Keratinocyte (primary cell): ENCODE results near the gene USP10. TPM values are rescaled to one million over a fixed set of nuclear protein-coding genes. Genes with fewer than 3 reads are reported as not detected.

ENCODE experiments used
- DNase-seq: peaks from one replicate; pipeline ENCODE4 v3.0.0-alpha.2; 2011; ENCODE audit warnings: low read depth, missing footprints, low spot score
- FAIRE-seq: peaks from 2 replicates; lab custom pipeline; 2011; peaks lifted over from hg19 to GRCh38; lab: Jason Lieb, UNC
- H2AFZ ChIP-seq: 2 replicates; pipeline ENCODE4 v1.6.0; 2012; ENCODE audit warnings: low read length, control low read depth, inconsistent platforms; ENCODE audit not compliant: control insufficient read depth
- H3K27ac ChIP-seq: 2 replicates; pipeline ENCODE4 v1.5.1; 2011; ENCODE audit warnings: low read length; ENCODE audit not compliant: control insufficient read depth, insufficient read depth
- H3K27me3 ChIP-seq: 3 replicates; pipeline ENCODE4 v1.6.0; 2011; ENCODE audit warnings: low read length; ENCODE audit not compliant: control insufficient read depth, insufficient read depth; ENCODE audit errors: extremely low read depth
- H3K36me3 ChIP-seq, 2 experiments: 2 replicates in 1 of 2; 3 replicates in 1 of 2; pipeline ENCODE4 v1.5.1; 2011; ENCODE audit warnings: low read length in 2 of 2, mild to moderate bottlenecking in 1 of 2; ENCODE audit not compliant: control insufficient read depth in 2 of 2, insufficient read depth in 2 of 2; ENCODE audit errors: extremely low read depth in 1 of 2
- H3K4me1 ChIP-seq: 3 replicates; pipeline ENCODE4 v1.5.1; 2011; ENCODE audit warnings: low read length; ENCODE audit not compliant: control insufficient read depth, insufficient read depth; ENCODE audit errors: extremely low read depth
- H3K4me2 ChIP-seq: 3 replicates; pipeline ENCODE4 v1.6.0; 2011; ENCODE audit warnings: low read depth, low read length; ENCODE audit not compliant: control insufficient read depth, insufficient read depth; ENCODE audit errors: extremely low read depth
- H3K4me3 ChIP-seq, 3 experiments: fragments of 200-600 bp in 1 of 3; sonication (generic) in 1 of 3; 2 replicates in 2 of 3; 3 replicates in 1 of 3; pipeline ENCODE4 v1.5.1; 2011 to 2016; ENCODE audit warnings: low read length in 3 of 3, mild to moderate bottlenecking in 3 of 3, control low read depth in 2 of 3, inconsistent platforms in 1 of 3, low read depth in 1 of 3, mixed read lengths in 1 of 3, mixed run types in 1 of 3, moderate library complexity in 1 of 3; ENCODE audit not compliant: control insufficient read depth in 2 of 3, insufficient read depth in 2 of 3; ENCODE audit errors: extremely low read depth in 1 of 3
- H3K79me2 ChIP-seq: 2 replicates; pipeline ENCODE4 v1.6.0; 2012; ENCODE audit warnings: low read length; ENCODE audit not compliant: control insufficient read depth, insufficient read depth
- H3K9ac ChIP-seq: 3 replicates; pipeline ENCODE4 v1.6.0; 2011; ENCODE audit warnings: low read length; ENCODE audit not compliant: control insufficient read depth, insufficient read depth; ENCODE audit errors: extremely low read depth
- H3K9me1 ChIP-seq: 3 replicates; pipeline ENCODE4 v1.6.0; 2011; ENCODE audit warnings: low read length; ENCODE audit not compliant: control insufficient read depth, insufficient read depth; ENCODE audit errors: extremely low read depth
- H3K9me3 ChIP-seq: 2 replicates; pipeline ENCODE4 v1.5.1; 2012; ENCODE audit warnings: low read depth, low read length; ENCODE audit not compliant: control insufficient read depth
- H4K20me1 ChIP-seq: 3 replicates; pipeline ENCODE4 v1.6.0; 2011; ENCODE audit warnings: low read length; ENCODE audit not compliant: control insufficient read depth, insufficient read depth; ENCODE audit errors: extremely low read depth
- EZH2 ChIP-seq: IDR thresholded peaks from one replicate; pipeline ENCODE4 v1.6.1; 2012; ENCODE audit warnings: inconsistent platforms, mild to moderate bottlenecking, low read length, moderate library complexity
- dilution Hi-C: fragments of 300-500 bp; cut with MboI; formaldehyde crosslinking; loops from one replicate; pipeline ENCODE4 v1.7.0; 2020; ENCODE audit warnings: low sequenced_read_pairs; ENCODE audit not compliant: extremely low pct_ligation_motif_present
- polyA plus RNA-seq, 5 experiments: library from polyadenylated mRNA; depleted of rRNA in 3 of 5; stranded (reverse) in 3 of 5; stranded (forward) in 1 of 5; unstranded in 1 of 5; fragments of >200 nt; gene quantifications; 1 replicate in 1 of 5; 2 replicates in 3 of 5; 3 replicates in 1 of 5; pipeline versions ENCODE4 v1.2.1 to v1.2.3, GENCODE V29; 2011 to 2012; ENCODE audit warnings: missing spikeins in 2 of 5, low read depth in 1 of 5, low replicate concordance in 1 of 5
- TF ChIP-seq, protein P1 (sequence below), 3 experiments: IDR thresholded peaks in 1 of 3; conservative IDR thresholded peaks in 1 of 3; optimal IDR thresholded peaks in 1 of 3; 2 replicates in 2 of 3; 3 replicates in 1 of 3; pipeline versions ENCODE3 to v1.5.1; 2011; ENCODE audit warnings: low read length in 3 of 3, mild to moderate bottlenecking in 3 of 3, moderate library complexity in 2 of 3, control low read depth in 1 of 3, inconsistent platforms in 1 of 3; ENCODE audit not compliant: insufficient read depth in 2 of 3; ENCODE audit errors: extremely low read depth in 1 of 3

The USP10 gene
- polyA plus RNA-seq, 1 donor (not counting 4 experiments of a cell fraction or from before 2014, with no cell fraction given) = 92.0 TPM

DNA sequence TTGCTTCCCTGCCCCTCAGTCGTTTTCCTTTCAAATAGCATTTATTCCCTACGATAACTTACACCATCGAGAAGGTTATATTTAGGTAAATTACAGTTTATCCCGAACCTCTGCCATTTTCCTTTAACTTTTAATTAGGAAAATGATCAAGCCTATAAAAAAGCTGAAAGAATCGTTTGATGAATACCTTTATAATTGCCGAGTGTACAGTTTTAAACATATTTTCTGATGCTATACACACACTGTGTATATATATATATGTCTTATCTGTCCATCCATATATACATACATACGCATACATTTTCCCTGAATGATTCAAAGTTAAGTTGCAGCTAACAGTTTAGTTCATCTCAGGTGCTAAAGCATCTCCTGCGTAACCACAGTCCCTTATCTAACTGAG lies 63.4 kb downstream of the USP10 start:
- no peaks in the 10 kb centered on the region for H3K9me1 ChIP-seq
- no peak overlapping the region for H3K4me3 ChIP-seq
- no peaks in the 10 kb centered on the region for H3K27me3 ChIP-seq
- dilution Hi-C loops = no loop called here
- H4K20me1 ChIP-seq = peaks cover 2% of the 10 kb centered on the region
- H2AFZ ChIP-seq = no peak overlapping the region
- no peaks in the 10 kb centered on the region for H3K4me1 ChIP-seq
- no peak overlapping the region for H3K4me2 ChIP-seq
- no peak for DNase-seq
- no peak for TF ChIP-seq EZH2
- TF ChIP-seq, protein P1, sequence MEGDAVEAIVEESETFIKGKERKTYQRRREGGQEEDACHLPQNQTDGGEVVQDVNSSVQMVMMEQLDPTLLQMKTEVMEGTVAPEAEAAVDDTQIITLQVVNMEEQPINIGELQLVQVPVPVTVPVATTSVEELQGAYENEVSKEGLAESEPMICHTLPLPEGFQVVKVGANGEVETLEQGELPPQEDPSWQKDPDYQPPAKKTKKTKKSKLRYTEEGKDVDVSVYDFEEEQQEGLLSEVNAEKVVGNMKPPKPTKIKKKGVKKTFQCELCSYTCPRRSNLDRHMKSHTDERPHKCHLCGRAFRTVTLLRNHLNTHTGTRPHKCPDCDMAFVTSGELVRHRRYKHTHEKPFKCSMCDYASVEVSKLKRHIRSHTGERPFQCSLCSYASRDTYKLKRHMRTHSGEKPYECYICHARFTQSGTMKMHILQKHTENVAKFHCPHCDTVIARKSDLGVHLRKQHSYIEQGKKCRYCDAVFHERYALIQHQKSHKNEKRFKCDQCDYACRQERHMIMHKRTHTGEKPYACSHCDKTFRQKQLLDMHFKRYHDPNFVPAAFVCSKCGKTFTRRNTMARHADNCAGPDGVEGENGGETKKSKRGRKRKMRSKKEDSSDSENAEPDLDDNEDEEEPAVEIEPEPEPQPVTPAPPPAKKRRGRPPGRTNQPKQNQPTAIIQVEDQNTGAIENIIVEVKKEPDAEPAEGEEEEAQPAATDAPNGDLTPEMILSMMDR (optimal IDR thresholded peaks at IDR 0.05 in 1 of 3, IDR thresholded peaks at IDR 0.05 in 1 of 3, conservative IDR thresholded peaks at IDR 0.05 in 1 of 3; ENCODE audit: extremely low read depth in 1 of 3, insufficient read depth in 2 of 3, low read length in 3 of 3) = no peak
- no peaks in the 10 kb centered on the region for H3K9me3 ChIP-seq
- H3K36me3 ChIP-seq = peaks cover 31 to 34% of the 10 kb centered on the region in 2 experiments
- no peak for FAIRE-seq
- no peak overlapping the region for H3K9ac ChIP-seq
- peaks cover 21% of the 10 kb centered on the region for H3K79me2 ChIP-seq
- no peak overlapping the region for H3K27ac ChIP-seq

- no peaks in the 10 kb centered on the region for H3K4me1 ChIP-seq
- no peak overlapping the region for H3K9ac ChIP-seq
- H3K36me3 ChIP-seq = peaks cover 32% of the 10 kb centered on the region in 2 experiments
- no peaks in the 10 kb centered on the region for H3K27me3 ChIP-seq
- no peak overlapping the region for H3K27ac ChIP-seq
- H2AFZ ChIP-seq = no peak overlapping the region
- peaks cover 17% of the 10 kb centered on the region for H3K79me2 ChIP-seq
- H3K4me3 ChIP-seq = no peak overlapping the region
- peaks cover 2% of the 10 kb centered on the region for H4K20me1 ChIP-seq
- TF ChIP-seq EZH2 = no peak
- TF ChIP-seq, protein P1 (optimal IDR thresholded peaks at IDR 0.05 in 1 of 3, IDR thresholded peaks at IDR 0.05 in 1 of 3, conservative IDR thresholded peaks at IDR 0.05 in 1 of 3; ENCODE audit: extremely low read depth in 1 of 3, insufficient read depth in 2 of 3, low read length in 3 of 3) = no peak
- dilution Hi-C loops = no loop called here
- no peaks in the 10 kb centered on the region for H3K9me1 ChIP-seq
- no peak overlapping the region for H3K4me2 ChIP-seq
- no peaks in the 10 kb centered on the region for H3K9me3 ChIP-seq
- FAIRE-seq = no peak
- DNase-seq = no peak
Measured at GRCh38 chr16:84763629-84764028, 63.8 kb downstream of the USP10 start.
